ENCODE data around the gene MAN1A1.
"Not testable (repeated sequence)": the region's sequence is repeated elsewhere in the genome, so short reads cannot be mapped to it uniquely, and the experiment has no call there.

The MAN1A1 gene

GRCh38 chr6:119162134-119162775, 187.3 kb downstream of the MAN1A1 start:
- H3K4me3 ChIP-seq (ENCODE audit: low read depth, low read length), result no peak overlapping the region
- TF ChIP-seq CTCF (IDR thresholded peaks at IDR 0.05; ENCODE audit: low read depth, low read length, missing control alignments), result no peak

GRCh38 chr6:119161438-119161837, 188.1 kb downstream of the MAN1A1 start:
- H3K4me3 ChIP-seq (ENCODE audit: low read depth, low read length), result no peak overlapping the region
- TF ChIP-seq CTCF (IDR thresholded peaks at IDR 0.05; ENCODE audit: low read depth, low read length, missing control alignments), result no peak
- no peak for DNase-seq (ENCODE audit: low read depth)

More at GRCh38 chr6:119162134-119162775, 187.3 kb downstream of the MAN1A1 start:
- no peak for DNase-seq (ENCODE audit: low read depth)

GRCh38 chr6:119160911-119161310, 188.7 kb downstream of the MAN1A1 start:
- DNase-seq (ENCODE audit: low read depth), result no peak
- no peak for TF ChIP-seq CTCF (IDR thresholded peaks at IDR 0.05; ENCODE audit: low read depth, low read length, missing control alignments)
- no peak overlapping the region for H3K4me3 ChIP-seq (ENCODE audit: low read depth, low read length)

GRCh38 chr6:119158057-119158848, 191.3 kb downstream of the MAN1A1 start:
- no peak for TF ChIP-seq CTCF (IDR thresholded peaks at IDR 0.05; ENCODE audit: low read depth, low read length, missing control alignments)
- H3K4me3 ChIP-seq (ENCODE audit: low read depth, low read length), result no peak overlapping the region
- no peak for DNase-seq (ENCODE audit: low read depth)

GRCh38 chr6:119157506-119157815, 192.1 kb downstream of the MAN1A1 start:
- no peak for DNase-seq (ENCODE audit: low read depth)
- H3K4me3 ChIP-seq (ENCODE audit: low read depth, low read length), result no peak overlapping the region
- no peak for TF ChIP-seq CTCF (IDR thresholded peaks at IDR 0.05; ENCODE audit: low read depth, low read length, missing control alignments)

GRCh38 chr6:119156757-119157505, 192.6 kb downstream of the MAN1A1 start:
- DNase-seq (ENCODE audit: low read depth), result no peak
- no peak for TF ChIP-seq CTCF (IDR thresholded peaks at IDR 0.05; ENCODE audit: low read depth, low read length, missing control alignments)
- no peak overlapping the region for H3K4me3 ChIP-seq (ENCODE audit: low read depth, low read length)

GRCh38 chr6:119156082-119156481, 193.5 kb downstream of the MAN1A1 start:
- H3K4me3 ChIP-seq (ENCODE audit: low read depth, low read length); DNase-seq (ENCODE audit: low read depth): not testable (repeated sequence)

Data from GM12864 (cell line).